ENCODE results near the gene BCL7A. TPM values are rescaled to one million over a fixed set of nuclear protein-coding genes. Genes with fewer than 3 reads are reported as not detected.

The BCL7A gene
- total and polyA plus RNA-seq, 4 donors, result 3.5 to 8.3 (median 4.9) TPM

DNA sequence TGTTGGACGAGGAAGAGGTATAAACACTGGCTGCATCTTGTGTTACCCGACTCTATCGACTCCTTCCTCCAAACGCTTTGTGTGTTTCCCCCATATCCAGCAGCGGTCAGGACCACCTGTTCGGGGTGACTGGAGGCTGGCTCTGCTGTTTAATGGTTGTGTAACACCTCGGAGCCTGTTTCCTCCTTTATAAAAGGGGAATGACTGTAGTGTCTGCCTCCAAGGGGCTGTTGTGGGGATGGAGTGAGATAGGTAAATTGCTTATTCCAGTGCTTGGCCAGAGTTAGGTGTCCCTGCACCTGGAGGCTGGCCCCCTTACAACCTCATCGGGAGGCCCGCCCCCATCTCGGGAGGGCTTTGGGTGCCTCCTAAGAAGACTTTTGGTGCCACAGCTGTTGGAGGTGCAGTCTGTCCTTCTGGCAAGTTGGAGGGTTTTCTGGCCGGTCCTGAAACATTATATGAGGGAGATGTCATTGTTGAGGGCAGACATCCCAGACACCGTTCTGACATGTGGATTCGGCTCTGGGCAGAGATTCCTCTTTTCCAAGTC, 57.9 kb downstream of the BCL7A start:
- no peak for TF ChIP-seq RXRA (IDR thresholded peaks at IDR 0.05)
- TF ChIP-seq YY1 (IDR thresholded peaks at IDR 0.05), result no peak
- peak overlapping the region; percentile 85 to 94 (median 91) for H3K4me3 ChIP-seq (ENCODE audit: low read depth in 1 of 3, low read length in 3 of 3)
- H3K9me3 ChIP-seq (ENCODE audit: control insufficient read depth in 4 of 4, low read length in 3 of 4), result no peaks in the 10 kb centered on the region
- no peaks in the 10 kb centered on the region for H3K27me3 ChIP-seq (ENCODE audit: control insufficient read depth in 4 of 4, insufficient read depth in 4 of 4, low read length in 3 of 4)
- peaks cover 0 to 3% (median 0%) of the 10 kb centered on the region in 4 donors for H3K36me3 ChIP-seq (ENCODE audit: control insufficient read depth in 4 of 4, insufficient read depth in 3 of 4, low read depth in 1 of 4, low read length in 3 of 4)
- peak overlapping the region; percentile 64 to 72 for H3K27ac ChIP-seq (ENCODE audit: low read depth in 1 of 2, low read length in 2 of 2)
- 27% methylated on average over 13 of the region's 13 CpGs for WGBS
- DNase-seq (ENCODE audit: low spot score), result no peak
- peaks cover 6 to 52% (median 24%) of the 10 kb centered on the region in 4 donors for H3K4me1 ChIP-seq (ENCODE audit: control insufficient read depth in 4 of 4, insufficient read depth in 4 of 4, low read length in 3 of 4)
- peak overlapping the region; percentile 57 to 85 for H3K9ac ChIP-seq (ENCODE audit: low read depth in 1 of 2, low read length in 2 of 2)

DNA sequence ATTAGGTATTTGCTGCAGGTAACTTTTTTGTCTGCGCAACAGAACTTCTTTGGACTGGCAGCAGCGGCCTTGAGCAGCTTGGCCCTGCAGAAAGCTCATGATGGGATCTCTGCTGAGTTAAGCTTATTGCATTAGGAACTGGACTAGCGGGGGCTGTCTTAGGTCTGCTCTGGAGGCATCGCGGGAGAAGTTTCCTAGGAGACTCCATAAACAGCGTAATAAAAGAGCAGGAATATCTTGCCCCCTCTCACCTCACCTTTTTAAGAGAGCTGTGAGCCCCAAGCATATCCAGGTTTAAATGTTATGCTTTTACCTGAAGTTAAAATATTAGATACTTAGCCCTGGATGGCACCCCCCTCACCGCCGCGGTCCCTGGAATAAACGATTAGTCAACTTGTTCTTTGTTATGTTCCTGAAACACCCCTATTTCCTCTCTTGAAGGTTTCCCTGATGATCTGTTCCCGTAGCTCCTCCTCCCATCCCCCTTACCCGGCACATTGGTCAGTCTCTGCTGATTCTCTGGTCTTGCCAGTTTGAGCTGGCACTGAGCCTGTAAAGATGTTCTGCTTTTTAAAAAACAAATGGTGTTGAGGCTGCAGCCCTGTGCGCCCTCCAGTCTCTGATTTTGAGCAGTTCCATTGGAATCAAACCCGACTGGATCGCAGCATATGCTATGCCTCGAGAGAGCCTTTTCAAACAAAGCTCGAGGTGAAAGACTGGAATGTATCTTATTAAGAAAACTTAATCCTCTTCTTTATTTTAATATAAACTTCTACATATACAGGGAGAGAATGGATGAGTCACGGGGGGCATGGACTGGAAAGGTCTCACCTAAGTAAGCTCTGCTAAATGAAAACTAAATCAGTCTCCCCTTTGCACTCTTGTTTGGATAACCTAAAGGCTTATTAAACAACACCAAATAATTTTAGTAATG, 58.7 kb downstream of the BCL7A start:
- Histone ChIP-seq H3K9ac (ENCODE audit: low read depth in 1 of 2, low read length in 2 of 2) (peak overlapping the region; percentile 57 to 85), H3K27ac (ENCODE audit: low read depth in 1 of 2, low read length in 2 of 2) (peak overlapping the region; percentile 64 to 72), H3K27me3 (ENCODE audit: control insufficient read depth in 4 of 4, insufficient read depth in 4 of 4, low read length in 3 of 4) (no peaks in the 10 kb centered on the region), H3K36me3 (ENCODE audit: control insufficient read depth in 4 of 4, insufficient read depth in 3 of 4, low read depth in 1 of 4, low read length in 3 of 4) (peaks cover 0 to 3% (median 0%) of the 10 kb centered on the region in 4 donors), H3K4me3 (ENCODE audit: low read depth in 1 of 3, low read length in 3 of 3) (peak overlapping the region; percentile 85 to 94 (median 91)), H3K4me1 (ENCODE audit: control insufficient read depth in 4 of 4, insufficient read depth in 4 of 4, low read length in 3 of 4) (peaks cover 6 to 52% (median 24%) of the 10 kb centered on the region in 4 donors), H3K9me3 (ENCODE audit: control insufficient read depth in 4 of 4, low read length in 3 of 4) (no peaks in the 10 kb centered on the region)
- TF ChIP-seq EGR1 (IDR thresholded peaks at IDR 0.05; ENCODE audit: low read depth in 2 of 2) (peak in 1 of 2 donors; percentile 8), ZBTB33 (IDR thresholded peaks at IDR 0.05) (no peak), TAF1 (conservative IDR thresholded peaks at IDR 0.05) (peak; percentile 60), JUND (IDR thresholded peaks at IDR 0.05) (peak in 1 of 2 donors; percentile 7), RAD21 (IDR thresholded peaks at IDR 0.05) (peak in 1 of 2 donors; percentile 6), YY1 (IDR thresholded peaks at IDR 0.05) (peak; percentile 37)
- TF ChIP-seq, protein P1, sequence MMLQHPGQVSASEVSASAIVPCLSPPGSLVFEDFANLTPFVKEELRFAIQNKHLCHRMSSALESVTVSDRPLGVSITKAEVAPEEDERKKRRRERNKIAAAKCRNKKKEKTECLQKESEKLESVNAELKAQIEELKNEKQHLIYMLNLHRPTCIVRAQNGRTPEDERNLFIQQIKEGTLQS (IDR thresholded peaks at IDR 0.05), result no peak
- TF ChIP-seq, protein P2, sequence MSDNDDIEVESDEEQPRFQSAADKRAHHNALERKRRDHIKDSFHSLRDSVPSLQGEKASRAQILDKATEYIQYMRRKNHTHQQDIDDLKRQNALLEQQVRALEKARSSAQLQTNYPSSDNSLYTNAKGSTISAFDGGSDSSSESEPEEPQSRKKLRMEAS (IDR thresholded peaks at IDR 0.05), result peak; percentile 43
- WGBS, result 40% methylated on average over 18 of the region's 18 CpGs
- no peak for DNase-seq (ENCODE audit: low spot score)

DNA sequence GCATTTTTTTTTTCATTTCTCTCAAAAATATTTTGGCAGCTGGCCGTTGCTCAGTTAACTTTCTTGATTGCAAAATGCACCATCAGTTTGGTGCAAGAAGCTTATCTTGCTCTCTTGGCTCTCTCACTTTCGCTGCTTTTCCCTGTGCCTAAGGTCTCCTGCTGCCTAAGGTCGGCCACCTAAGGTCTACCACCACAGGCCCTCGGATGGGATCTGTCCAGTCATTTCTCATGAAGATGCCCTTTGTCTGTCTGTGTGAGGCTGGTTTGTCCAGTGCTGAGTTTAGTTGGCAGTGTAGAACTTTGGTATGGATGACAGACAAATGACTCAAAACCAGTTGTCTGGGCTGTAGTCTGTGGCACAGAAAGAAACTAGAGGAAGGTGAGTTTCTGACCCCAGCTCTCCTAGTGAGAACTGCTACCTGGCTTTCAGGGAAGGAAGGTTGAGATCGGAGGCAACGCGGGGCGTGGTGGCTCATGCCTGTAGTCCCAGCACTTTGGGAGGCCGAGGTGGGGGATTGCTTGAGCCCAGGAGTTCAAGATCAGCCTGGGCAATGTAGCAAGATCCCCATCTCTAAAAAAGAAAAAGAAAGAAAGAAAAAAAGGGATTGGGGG, 59.5 kb downstream of the BCL7A start:
- peak overlapping the region in 1 of 2 donors; percentile 85 for H3K9ac ChIP-seq (ENCODE audit: low read depth in 1 of 2, low read length in 2 of 2)
- 51% methylated on average over 9 of the region's 9 CpGs for WGBS
- no peaks in the 10 kb centered on the region for H3K27me3 ChIP-seq (ENCODE audit: control insufficient read depth in 4 of 4, insufficient read depth in 4 of 4, low read length in 3 of 4)
- peaks cover 6 to 52% (median 24%) of the 10 kb centered on the region in 4 donors for H3K4me1 ChIP-seq (ENCODE audit: control insufficient read depth in 4 of 4, insufficient read depth in 4 of 4, low read length in 3 of 4)
- no peaks in the 10 kb centered on the region for H3K9me3 ChIP-seq (ENCODE audit: control insufficient read depth in 4 of 4, low read length in 3 of 4)
- TF ChIP-seq, protein P1 (IDR thresholded peaks at IDR 0.05), result no peak
- TF ChIP-seq, protein P2 (IDR thresholded peaks at IDR 0.05), result no peak
- TF ChIP-seq RAD21 (IDR thresholded peaks at IDR 0.05) (no peak), SP1 (IDR thresholded peaks at IDR 0.05) (no peak), ZBTB33 (IDR thresholded peaks at IDR 0.05) (no peak)
- no peak for DNase-seq (ENCODE audit: low spot score)
- H3K27ac ChIP-seq (ENCODE audit: low read depth in 1 of 2, low read length in 2 of 2), result peak overlapping the region; percentile 49 to 72
- H3K36me3 ChIP-seq (ENCODE audit: control insufficient read depth in 4 of 4, insufficient read depth in 3 of 4, low read depth in 1 of 4, low read length in 3 of 4), result peaks cover 0 to 5% (median 3%) of the 10 kb centered on the region in 4 donors
- H3K4me3 ChIP-seq (ENCODE audit: low read depth in 1 of 3, low read length in 3 of 3), result peak overlapping the region in 2 of 3 donors; percentile 91 to 94
